Spleen (tissue), 11 donors: ENCODE data around the gene DNAH10. TPM values are rescaled to one million over a fixed set of nuclear protein-coding genes. Genes with fewer than 3 reads are reported as not detected.

ENCODE experiments used
- DNase-seq: peaks from one replicate; pipeline ENCODE4 v3.0.0-alpha.2; 2020
- H3K27ac ChIP-seq, 8 donors: fragments of 200-600 bp; sonication (generic) in 7 of 8; 1 replicate in 4 of 8; 2 replicates in 4 of 8; pipeline versions ENCODE4 v1.5.0 to v1.8.0; 2016 to 2021; ENCODE audit warnings: inconsistent platforms in 4 of 8, mild to moderate bottlenecking in 4 of 8, moderate library complexity in 1 of 8
- H3K27me3 ChIP-seq, 7 donors: fragments of 200-600 bp; sonication (generic) in 6 of 7; replicated peaks in 1 of 7; 1 replicate in 4 of 7; 2 replicates in 3 of 7; pipeline versions ENCODE4 v1.5.0 to v1.8.0; 2016 to 2021; ENCODE audit warnings: inconsistent platforms in 3 of 7, mild to moderate bottlenecking in 1 of 7
- H3K36me3 ChIP-seq, 6 donors: fragments of 200-600 bp; sonication (generic) in 5 of 6; 1 replicate in 4 of 6; 2 replicates in 2 of 6; pipeline versions ENCODE4 v1.5.0 to v1.8.0; 2016 to 2021; ENCODE audit warnings: inconsistent platforms in 2 of 6
- H3K4me1 ChIP-seq, 6 donors: fragments of 200-600 bp; sonication (generic) in 5 of 6; 1 replicate in 3 of 6; 2 replicates in 3 of 6; pipeline versions ENCODE4 v1.5.0 to v1.8.0; 2016 to 2021; ENCODE audit warnings: inconsistent platforms in 3 of 6
- H3K4me3 ChIP-seq, 8 donors: fragments of 200-600 bp; sonication (generic) in 7 of 8; 1 replicate in 4 of 8; 2 replicates in 4 of 8; pipeline versions ENCODE4 v1.5.0 to v1.8.0; 2016 to 2021; ENCODE audit warnings: inconsistent platforms in 4 of 8, mild to moderate bottlenecking in 4 of 8, moderate library complexity in 2 of 8
- H3K9me3 ChIP-seq, 8 donors: fragments of 200-600 bp; sonication (generic) in 7 of 8; 1 replicate in 4 of 8; 2 replicates in 4 of 8; pipeline versions ENCODE4 v1.5.0 to v1.8.0; 2016 to 2021; ENCODE audit warnings: inconsistent platforms in 4 of 8
- CTCF ChIP-seq, 11 experiments: fragments of 200-600 bp in 7 of 11; fragments of 450-650 bp in 4 of 11; sonication (generic) in 4 of 11; IDR thresholded peaks in 8 of 11; conservative IDR thresholded peaks in 3 of 11; 1 replicate in 7 of 11; 2 replicates in 4 of 11; pipeline versions ENCODE4 v1.4.0 to v1.8.0; 2016 to 2021; ENCODE audit warnings: antibody characterized with exemption in 11 of 11, inconsistent platforms in 4 of 11, mild to moderate bottlenecking in 1 of 11
- POLR2A ChIP-seq, 3 donors: fragments of 450-650 bp; IDR thresholded peaks; one replicate each; pipeline ENCODE4 v1.5.1; 2017; ENCODE audit warnings: antibody characterized with exemption in 3 of 3, mild to moderate bottlenecking in 1 of 3
- POLR2AphosphoS5 ChIP-seq, 3 donors: sonication (generic); formaldehyde crosslinking; IDR thresholded peaks; one replicate each; pipeline ENCODE4 v1.5.1; 2017; ENCODE audit warnings: antibody characterized with exemption in 3 of 3
- WGBS, 5 donors: extraction: QIAGEN DNeasy Blood & Tissue Kit in 3 of 5; methylation state at CpG; one replicate each; pipeline versions ENCODE4 v1.1.5 to v1.1.7; 2013 to 2018; 5-methylcytosine and 5-hydroxymethylcytosine counted together
- intact Hi-C: fragments of 100-400 bp; cut with DNase I; formaldehyde crosslinking; loops from one replicate; pipeline ENCODE4 v1.15.0; 2023; ENCODE audit warnings: low total_unique reads
- polyA plus RNA-seq, 3 donors: library from polyadenylated mRNA; stranded (reverse); fragments of 200-250 nt; gene quantifications; one replicate each; pipeline ENCODE4 v1.2.1, GENCODE V29; 2013
- total RNA-seq, 7 donors: library from RNA; depleted of rRNA in 3 of 7; stranded (reverse); fragments of >200 nt in 3 of 7; fragmentation: NEBNext Ultra II Directional in 4 of 7; extraction: Animal tissue kit (Norgen Biotek cat#: 25700) in 4 of 7; gene quantifications; one replicate each; pipeline versions ENCODE4 v1.1.0 to v1.2.1, GENCODE V29; 2016 to 2021
- donor health status: healthy with polysubstance abuse.
- donor health status: DM: no; HTN: no; CAD: no; lungs with moderate emphysema.
- donor health status: DM: no; HTN: no; CAD: no.
- donor health status: Bipolar disorder and iron deficiency.
- donor health status: healthy.
- donor health status: DM: no; HTN: no; CAD: no.
- donor health status: DM: yes; HTN: yes; CAD: no.

DNAH10 gene
- total and polyA plus RNA-seq, 10 donors, result 0.23 to 2.2 (median 0.43) TPM; not detected in 1

- DNase-seq, result no peak
- no peaks in the 10 kb centered on the region for H3K27me3 ChIP-seq
- peaks cover 0 to 100% (median 69%) of the 10 kb centered on the region in 6 donors for H3K36me3 ChIP-seq
- 86 to 94% (median 87%) methylated on average over 8 of the region's 8 CpGs for WGBS, 5 donors
- no peak overlapping the region for H3K4me3 ChIP-seq
- H3K4me1 ChIP-seq, result peaks cover 0 to 21% (median 0%) of the 10 kb centered on the region in 6 donors
- no peaks in the 10 kb centered on the region for H3K9me3 ChIP-seq
- H3K27ac ChIP-seq, result no peak overlapping the region
- intact Hi-C loops, result no loop called here
- TF ChIP-seq CTCF (IDR thresholded peaks at IDR 0.05 in 8 of 11, conservative IDR thresholded peaks at IDR 0.05 in 3 of 11) (no peak), POLR2A (IDR thresholded peaks at IDR 0.05) (no peak), POLR2AphosphoS5 (IDR thresholded peaks at IDR 0.05) (no peak)
These were observed 11.9 kb upstream of the DNAH10 start for GRCh38 chr12:123750159-123750656.

GRCh38 chr12:123752046-123752445 is 10.1 kb upstream of the DNAH10 start:
- H3K36me3 ChIP-seq, result peaks cover 0 to 100% (median 75%) of the 10 kb centered on the region in 6 donors
- 88 to 93% (median 89%) methylated on average over 3 of the region's 3 CpGs for WGBS, 5 donors
- intact Hi-C loops, result no loop called here

GRCh38 chr12:123754041-123754772 is 7.9 kb upstream of the DNAH10 start:
- no peaks in the 10 kb centered on the region for H3K27me3 ChIP-seq
- intact Hi-C loops, result no loop called here
- peaks cover 0 to 100% (median 73%) of the 10 kb centered on the region in 6 donors for H3K36me3 ChIP-seq
- H3K4me3 ChIP-seq, result no peak overlapping the region
- no peak overlapping the region for H3K27ac ChIP-seq
- TF ChIP-seq POLR2AphosphoS5 (IDR thresholded peaks at IDR 0.05) (no peak), CTCF (IDR thresholded peaks at IDR 0.05 in 8 of 11, conservative IDR thresholded peaks at IDR 0.05 in 3 of 11) (no peak), POLR2A (IDR thresholded peaks at IDR 0.05) (no peak)
- DNase-seq, result no peak
- WGBS, 5 donors, result 81 to 93% (median 89%) methylated on average over 12 of the region's 12 CpGs
- H3K9me3 ChIP-seq, result no peaks in the 10 kb centered on the region
- no peaks in the 10 kb centered on the region for H3K4me1 ChIP-seq

More at GRCh38 chr12:123752046-123752445, 10.1 kb upstream of the DNAH10 start:
- H3K27ac ChIP-seq, result no peak overlapping the region
- no peaks in the 10 kb centered on the region for H3K27me3 ChIP-seq
- no peak for TF ChIP-seq CTCF (IDR thresholded peaks at IDR 0.05 in 8 of 11, conservative IDR thresholded peaks at IDR 0.05 in 3 of 11)
- TF ChIP-seq POLR2A (IDR thresholded peaks at IDR 0.05), result no peak
- TF ChIP-seq POLR2AphosphoS5 (IDR thresholded peaks at IDR 0.05), result no peak
- no peak for DNase-seq
- no peak overlapping the region for H3K4me3 ChIP-seq
- H3K4me1 ChIP-seq, result peaks cover 0 to 17% (median 0%) of the 10 kb centered on the region in 6 donors
- H3K9me3 ChIP-seq, result no peaks in the 10 kb centered on the region

- TF ChIP-seq CTCF (IDR thresholded peaks at IDR 0.05 in 8 of 11, conservative IDR thresholded peaks at IDR 0.05 in 3 of 11), result no peak
- no peak for TF ChIP-seq POLR2AphosphoS5 (IDR thresholded peaks at IDR 0.05)
- peaks cover 0 to 78% (median 48%) of the 10 kb centered on the region in 6 donors for H3K36me3 ChIP-seq
- intact Hi-C loops, result no loop called here
These were observed 4.5 kb upstream of the DNAH10 start for GRCh38 chr12:123757561-123757960.

More at GRCh38 chr12:123757561-123757960, 4.5 kb upstream of the DNAH10 start:
- Histone ChIP-seq H3K4me1 (peaks cover 2 to 15% (median 12%) of the 10 kb centered on the region in 6 donors), H3K27ac (no peak overlapping the region), H3K27me3 (peaks cover 0 to 11% (median 7%) of the 10 kb centered on the region in 7 donors), H3K9me3 (no peaks in the 10 kb centered on the region), H3K4me3 (no peak overlapping the region)
- WGBS, 5 donors, result 75 to 92% (median 89%) methylated on average over 6 of the region's 6 CpGs
- DNase-seq, result no peak
